Spleen (tissue), 11 donors: ENCODE measurements around the gene LSM7. TPM values are rescaled to one million over a fixed set of nuclear protein-coding genes. Genes with fewer than 3 reads are reported as not detected.

Experiments
- DNase-seq: peaks from one replicate; pipeline ENCODE4 v3.0.0-alpha.2; 2020
- H3K27ac ChIP-seq, 8 donors: fragments of 200-600 bp; sonication (generic) in 7 of 8; 1 replicate in 4 of 8; 2 replicates in 4 of 8; pipeline versions ENCODE4 v1.5.0 to v1.8.0; 2016 to 2021; ENCODE audit warnings: inconsistent platforms in 4 of 8, mild to moderate bottlenecking in 4 of 8, moderate library complexity in 1 of 8
- H3K27me3 ChIP-seq, 7 donors: fragments of 200-600 bp; sonication (generic) in 6 of 7; replicated peaks in 1 of 7; 1 replicate in 4 of 7; 2 replicates in 3 of 7; pipeline versions ENCODE4 v1.5.0 to v1.8.0; 2016 to 2021; ENCODE audit warnings: inconsistent platforms in 3 of 7, mild to moderate bottlenecking in 1 of 7
- H3K36me3 ChIP-seq, 6 donors: fragments of 200-600 bp; sonication (generic) in 5 of 6; 1 replicate in 4 of 6; 2 replicates in 2 of 6; pipeline versions ENCODE4 v1.5.0 to v1.8.0; 2016 to 2021; ENCODE audit warnings: inconsistent platforms in 2 of 6
- H3K4me1 ChIP-seq, 6 donors: fragments of 200-600 bp; sonication (generic) in 5 of 6; 1 replicate in 3 of 6; 2 replicates in 3 of 6; pipeline versions ENCODE4 v1.5.0 to v1.8.0; 2016 to 2021; ENCODE audit warnings: inconsistent platforms in 3 of 6
- H3K4me3 ChIP-seq, 8 donors: fragments of 200-600 bp; sonication (generic) in 7 of 8; 1 replicate in 4 of 8; 2 replicates in 4 of 8; pipeline versions ENCODE4 v1.5.0 to v1.8.0; 2016 to 2021; ENCODE audit warnings: inconsistent platforms in 4 of 8, mild to moderate bottlenecking in 4 of 8, moderate library complexity in 2 of 8
- H3K9me3 ChIP-seq, 8 donors: fragments of 200-600 bp; sonication (generic) in 7 of 8; 1 replicate in 4 of 8; 2 replicates in 4 of 8; pipeline versions ENCODE4 v1.5.0 to v1.8.0; 2016 to 2021; ENCODE audit warnings: inconsistent platforms in 4 of 8
- CTCF ChIP-seq, 11 experiments: fragments of 200-600 bp in 7 of 11; fragments of 450-650 bp in 4 of 11; sonication (generic) in 4 of 11; IDR thresholded peaks in 8 of 11; conservative IDR thresholded peaks in 3 of 11; 1 replicate in 7 of 11; 2 replicates in 4 of 11; pipeline versions ENCODE4 v1.4.0 to v1.8.0; 2016 to 2021; ENCODE audit warnings: antibody characterized with exemption in 11 of 11, inconsistent platforms in 4 of 11, mild to moderate bottlenecking in 1 of 11
- POLR2A ChIP-seq, 3 donors: fragments of 450-650 bp; IDR thresholded peaks; one replicate each; pipeline ENCODE4 v1.5.1; 2017; ENCODE audit warnings: antibody characterized with exemption in 3 of 3, mild to moderate bottlenecking in 1 of 3
- POLR2AphosphoS5 ChIP-seq, 3 donors: sonication (generic); formaldehyde crosslinking; IDR thresholded peaks; one replicate each; pipeline ENCODE4 v1.5.1; 2017; ENCODE audit warnings: antibody characterized with exemption in 3 of 3
- WGBS, 5 donors: extraction: QIAGEN DNeasy Blood & Tissue Kit in 3 of 5; methylation state at CpG; one replicate each; pipeline versions ENCODE4 v1.1.5 to v1.1.7; 2013 to 2018; 5-methylcytosine and 5-hydroxymethylcytosine counted together
- intact Hi-C: fragments of 100-400 bp; cut with DNase I; formaldehyde crosslinking; loops from one replicate; pipeline ENCODE4 v1.15.0; 2023; ENCODE audit warnings: low total_unique reads
- polyA plus RNA-seq, 3 donors: library from polyadenylated mRNA; stranded (reverse); fragments of 200-250 nt; gene quantifications; one replicate each; pipeline ENCODE4 v1.2.1, GENCODE V29; 2013
- total RNA-seq, 7 donors: library from RNA; depleted of rRNA in 3 of 7; stranded (reverse); fragments of >200 nt in 3 of 7; fragmentation: NEBNext Ultra II Directional in 4 of 7; extraction: Animal tissue kit (Norgen Biotek cat#: 25700) in 4 of 7; gene quantifications; one replicate each; pipeline versions ENCODE4 v1.1.0 to v1.2.1, GENCODE V29; 2016 to 2021
- donor health status: healthy with polysubstance abuse.
- donor health status: DM: no; HTN: no; CAD: no; lungs with moderate emphysema.
- donor health status: DM: no; HTN: no; CAD: no.
- donor health status: Bipolar disorder and iron deficiency.
- donor health status: healthy.
- donor health status: DM: no; HTN: no; CAD: no.
- donor health status: DM: yes; HTN: yes; CAD: no.

LSM7 gene
- total and polyA plus RNA-seq, 10 donors, result 60.7 to 524 (median 111) TPM

DNA sequence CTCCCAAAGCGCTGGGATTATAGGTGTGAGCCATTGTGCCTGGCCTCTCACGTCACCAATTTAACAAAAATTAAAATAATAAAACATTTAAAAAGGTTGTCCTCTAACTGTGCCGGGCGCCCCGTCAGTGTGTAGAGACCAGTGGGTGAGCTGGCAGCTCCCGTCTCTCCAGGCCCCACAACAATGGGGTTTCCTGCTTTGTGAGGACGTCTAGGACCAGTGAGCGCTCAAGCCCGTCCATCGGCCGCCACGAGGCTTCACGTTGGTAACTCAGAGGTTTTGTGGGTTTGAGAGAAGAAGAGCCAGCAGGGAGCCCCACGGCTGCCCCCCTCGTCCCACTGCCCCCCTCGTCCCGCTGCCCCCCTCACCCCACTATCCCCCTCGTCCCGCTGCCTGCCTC is 4.7 kb downstream of the LSM7 start:
- peak; percentile 64 for DNase-seq
- intact Hi-C loops, result no loop called here
- WGBS, 5 donors, result 76 to 84% (median 82%) methylated on average over 16 to 19 of the region's 19 CpGs

GRCh38 chr19:2321565-2322283 is 6.7 kb downstream of the LSM7 start:
- no peak overlapping the region for H3K4me3 ChIP-seq
- no peaks in the 10 kb centered on the region for H3K27me3 ChIP-seq
- peaks cover 6 to 76% (median 47%) of the 10 kb centered on the region in 6 donors for H3K4me1 ChIP-seq
- 93 to 95% (median 93%) methylated on average over 30 to 39 of the region's 39 CpGs for WGBS, 5 donors
- peaks cover 0 to 63% (median 37%) of the 10 kb centered on the region in 6 donors for H3K36me3 ChIP-seq
- TF ChIP-seq POLR2A (IDR thresholded peaks at IDR 0.05) (no peak), POLR2AphosphoS5 (IDR thresholded peaks at IDR 0.05) (peak in 1 of 3 donors; percentile 12), CTCF (IDR thresholded peaks at IDR 0.05 in 8 of 11, conservative IDR thresholded peaks at IDR 0.05 in 3 of 11) (no peak)
- no peaks in the 10 kb centered on the region for H3K9me3 ChIP-seq
- intact Hi-C loops, result no loop called here
- no peak overlapping the region for H3K27ac ChIP-seq
- no peak for DNase-seq

More for the DNA sequence above, 4.7 kb downstream of the LSM7 start:
- peak overlapping the region in 1 of 8 donors; percentile 46 for H3K4me3 ChIP-seq
- no peaks in the 10 kb centered on the region for H3K9me3 ChIP-seq
- H3K27me3 ChIP-seq, result no peaks in the 10 kb centered on the region
- no peak for TF ChIP-seq POLR2AphosphoS5 (IDR thresholded peaks at IDR 0.05)
- no peak for TF ChIP-seq POLR2A (IDR thresholded peaks at IDR 0.05)
- TF ChIP-seq CTCF (IDR thresholded peaks at IDR 0.05 in 8 of 11, conservative IDR thresholded peaks at IDR 0.05 in 3 of 11), result no peak
- H3K4me1 ChIP-seq, result peaks cover 13 to 72% (median 47%) of the 10 kb centered on the region in 6 donors
- peak overlapping the region in 3 of 8 donors; percentile 48 to 86 (median 72) for H3K27ac ChIP-seq
- H3K36me3 ChIP-seq, result peaks cover 0 to 66% (median 37%) of the 10 kb centered on the region in 6 donors

GRCh38 chr19:2320939-2321338 is 7.4 kb downstream of the LSM7 start:
- peaks cover 0 to 55% (median 36%) of the 10 kb centered on the region in 6 donors for H3K36me3 ChIP-seq
- H3K27ac ChIP-seq, result no peak overlapping the region
- intact Hi-C loops, result no loop called here
- no peaks in the 10 kb centered on the region for H3K9me3 ChIP-seq
- H3K27me3 ChIP-seq, result no peaks in the 10 kb centered on the region
- WGBS, 5 donors, result 87 to 96% (median 92%) methylated on average over 12 of the region's 12 CpGs
- peaks cover 12 to 76% (median 46%) of the 10 kb centered on the region in 6 donors for H3K4me1 ChIP-seq
- no peak overlapping the region for H3K4me3 ChIP-seq
- TF ChIP-seq POLR2AphosphoS5 (IDR thresholded peaks at IDR 0.05) (peak in 1 of 3 donors; percentile 50), CTCF (IDR thresholded peaks at IDR 0.05 in 8 of 11, conservative IDR thresholded peaks at IDR 0.05 in 3 of 11) (no peak)
- DNase-seq, result no peak

DNA sequence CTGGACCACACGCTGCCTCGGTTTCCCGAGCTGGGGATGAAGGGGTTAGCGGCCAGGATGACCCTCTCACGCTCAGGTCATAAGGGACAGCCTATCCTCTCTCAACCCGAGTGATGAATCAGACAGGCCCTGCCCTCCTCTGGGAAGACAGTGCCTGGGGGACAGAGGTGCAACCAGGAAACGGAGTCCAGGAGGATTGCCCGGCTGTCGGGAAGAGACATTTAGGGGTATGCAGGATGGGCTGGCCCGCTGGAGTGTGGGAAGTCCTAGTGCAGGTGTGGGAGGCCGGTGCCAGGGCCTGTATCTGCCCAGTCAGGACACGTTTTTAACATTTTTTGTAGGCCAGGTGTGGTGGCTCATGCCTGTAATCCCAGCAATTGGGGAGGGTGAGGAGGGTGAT is 8.3 kb downstream of the LSM7 start:
- Histone ChIP-seq H3K27ac (no peak overlapping the region), H3K4me3 (no peak overlapping the region), H3K36me3 (peaks cover 0 to 47% (median 34%) of the 10 kb centered on the region in 6 donors), H3K27me3 (no peaks in the 10 kb centered on the region), H3K9me3 (peaks cover 0 to 8% (median 7%) of the 10 kb centered on the region in 8 donors), H3K4me1 (peaks cover 12 to 75% (median 44%) of the 10 kb centered on the region in 6 donors)
- no peak for DNase-seq
- intact Hi-C loops, result no loop called here
- TF ChIP-seq POLR2AphosphoS5 (IDR thresholded peaks at IDR 0.05), result no peak
- no peak for TF ChIP-seq POLR2A (IDR thresholded peaks at IDR 0.05)
- no peak for TF ChIP-seq CTCF (IDR thresholded peaks at IDR 0.05 in 8 of 11, conservative IDR thresholded peaks at IDR 0.05 in 3 of 11)
- WGBS, 5 donors, result 77 to 93% (median 83%) methylated on average over 9 to 12 of the region's 12 CpGs
